Smooth muscle cell (in vitro differentiated cells): ENCODE measurements around the gene PPP1R3F. TPM values are rescaled to one million over a fixed set of nuclear protein-coding genes. Genes with fewer than 3 reads are reported as not detected.

Experiments
- DNase-seq: peaks from one replicate; lab custom pipeline; 2025; ENCODE audit not compliant: unreplicated experiment; lab: John Stamatoyannopoulos, UW
- H2AFZ ChIP-seq: fragments of 200-600 bp; sonication (generic); 2 replicates; pipeline ENCODE4 v1.6.0; 2016; ENCODE audit warnings: antibody characterized with exemption, low read depth, mild to moderate bottlenecking
- H3F3A ChIP-seq: fragments of 200-600 bp; sonication (generic); 2 replicates; pipeline ENCODE4 v1.6.0; 2017; ENCODE audit warnings: antibody characterized with exemption, low read depth
- H3K27ac ChIP-seq: fragments of 200-600 bp; sonication (generic); 2 replicates; pipeline ENCODE4 v1.5.1; 2016; ENCODE audit warnings: low read depth, mild to moderate bottlenecking
- H3K27me3 ChIP-seq: fragments of 200-600 bp; sonication (generic); 2 replicates; pipeline ENCODE4 v1.6.1; 2016; ENCODE audit warnings: low read depth, mild to moderate bottlenecking
- H3K36me3 ChIP-seq: fragments of 200-600 bp; sonication (generic); 2 replicates; pipeline ENCODE4 v1.5.1; 2016; ENCODE audit warnings: low read depth
- H3K4me1 ChIP-seq: fragments of 200-600 bp; sonication (generic); 2 replicates; pipeline ENCODE4 v1.5.1; 2016; ENCODE audit warnings: low read depth
- H3K4me2 ChIP-seq: fragments of 200-600 bp; sonication (generic); 2 replicates; pipeline ENCODE4 v1.6.0; 2016; ENCODE audit warnings: mild to moderate bottlenecking
- H3K4me3 ChIP-seq: fragments of 200-600 bp; sonication (generic); 2 replicates; pipeline ENCODE4 v1.5.1; 2016; ENCODE audit warnings: mild to moderate bottlenecking
- H3K79me2 ChIP-seq: fragments of 200-600 bp; sonication (generic); 2 replicates; pipeline ENCODE4 v1.6.0; 2016; ENCODE audit warnings: low read depth, mild to moderate bottlenecking
- H3K9ac ChIP-seq: fragments of 200-600 bp; sonication (generic); 2 replicates; pipeline ENCODE4 v1.6.0; 2016; ENCODE audit warnings: low read depth
- H3K9me3 ChIP-seq: fragments of 200-600 bp; sonication (generic); replicated peaks from 2 replicates; pipeline ENCODE4 v1.5.1; 2016; ENCODE audit warnings: low read depth
- H4K20me1 ChIP-seq: fragments of 200-600 bp; sonication (generic); 2 replicates; pipeline ENCODE4 v1.6.0; 2016; ENCODE audit warnings: low read depth
- WGBS: methylation state at CpG from one replicate; pipeline ENCODE4 v1.1.7; 2016; ENCODE audit warnings: low lambda C conversion rate; 5-methylcytosine and 5-hydroxymethylcytosine counted together
- polyA plus RNA-seq: library from polyadenylated mRNA; unstranded; fragments of >200 nt; fragmentation: Nextera tagmentation; extraction: Ambion mirVana; gene quantifications from 2 replicates; pipeline ENCODE4 v1.2.1, GENCODE V29; 2016
- total RNA-seq: library from RNA; depleted of rRNA; stranded (reverse); fragments of >200 nt; gene quantifications from 2 replicates; pipeline ENCODE4 v1.2.3, GENCODE V29; 2014
- TF ChIP-seq, protein P1 (sequence below): fragments of 200-600 bp; sonication (generic); IDR thresholded peaks from 2 replicates; pipeline ENCODE4 v1.5.1; 2017; ENCODE audit warnings: borderline replicate concordance, mild to moderate bottlenecking, antibody characterized with exemption; ENCODE audit not compliant: insufficient read depth, poor library complexity, severe bottlenecking

PPP1R3F gene
- total and polyA plus RNA-seq, 2 experiments from 2014 or later: 3.3 to 14.5 TPM

DNA sequence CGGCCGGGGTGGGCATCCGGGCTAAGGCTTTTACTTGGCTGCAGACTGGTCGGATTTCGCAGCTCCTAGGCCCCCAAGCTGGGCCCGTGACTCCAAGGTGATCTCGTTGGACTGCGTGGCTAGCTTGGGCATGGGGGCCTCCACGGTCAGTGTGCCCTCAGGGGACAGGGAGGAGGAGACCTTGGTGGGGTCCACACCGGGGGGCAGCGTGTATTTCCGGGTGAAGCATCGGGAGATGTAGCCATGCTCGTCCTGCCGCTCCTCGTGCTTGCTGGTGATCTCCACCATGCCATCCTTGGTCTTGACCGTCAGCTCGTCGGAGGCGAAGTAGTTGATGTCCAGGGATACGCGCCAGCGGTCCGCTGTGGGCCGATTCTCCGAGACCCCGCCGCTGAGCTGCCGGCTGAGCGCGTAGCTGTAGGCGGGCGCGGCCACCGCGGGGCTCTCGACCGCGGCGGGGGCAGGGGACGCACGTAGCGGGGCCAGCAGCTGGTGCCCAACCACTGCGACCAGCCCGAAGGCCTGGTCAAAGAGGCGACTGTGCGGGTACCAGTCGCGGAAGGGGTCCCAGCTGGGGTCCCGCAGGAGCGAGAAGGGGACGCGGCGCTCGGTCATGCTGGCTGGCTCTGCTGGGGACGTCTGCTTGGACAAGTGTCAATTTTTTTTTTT, 35.6 kb upstream of the PPP1R3F start:
- WGBS: 93% methylated on average over 56 of the region's 56 CpGs
- Histone ChIP-seq H3K36me3 (no peaks in the 10 kb centered on the region), H3F3A (no peaks in the 10 kb centered on the region), H4K20me1 (no peaks in the 10 kb centered on the region), H3K4me1 (no peaks in the 10 kb centered on the region), H3K27me3 (no peaks in the 10 kb centered on the region), H2AFZ (no peak overlapping the region), H3K4me2 (no peak overlapping the region), H3K27ac (no peak overlapping the region), H3K79me2 (no peaks in the 10 kb centered on the region), H3K9ac (no peak overlapping the region), H3K4me3 (no peak overlapping the region), H3K9me3 (no peaks in the 10 kb centered on the region)
- no peak for DNase-seq
- TF ChIP-seq, protein P1, sequence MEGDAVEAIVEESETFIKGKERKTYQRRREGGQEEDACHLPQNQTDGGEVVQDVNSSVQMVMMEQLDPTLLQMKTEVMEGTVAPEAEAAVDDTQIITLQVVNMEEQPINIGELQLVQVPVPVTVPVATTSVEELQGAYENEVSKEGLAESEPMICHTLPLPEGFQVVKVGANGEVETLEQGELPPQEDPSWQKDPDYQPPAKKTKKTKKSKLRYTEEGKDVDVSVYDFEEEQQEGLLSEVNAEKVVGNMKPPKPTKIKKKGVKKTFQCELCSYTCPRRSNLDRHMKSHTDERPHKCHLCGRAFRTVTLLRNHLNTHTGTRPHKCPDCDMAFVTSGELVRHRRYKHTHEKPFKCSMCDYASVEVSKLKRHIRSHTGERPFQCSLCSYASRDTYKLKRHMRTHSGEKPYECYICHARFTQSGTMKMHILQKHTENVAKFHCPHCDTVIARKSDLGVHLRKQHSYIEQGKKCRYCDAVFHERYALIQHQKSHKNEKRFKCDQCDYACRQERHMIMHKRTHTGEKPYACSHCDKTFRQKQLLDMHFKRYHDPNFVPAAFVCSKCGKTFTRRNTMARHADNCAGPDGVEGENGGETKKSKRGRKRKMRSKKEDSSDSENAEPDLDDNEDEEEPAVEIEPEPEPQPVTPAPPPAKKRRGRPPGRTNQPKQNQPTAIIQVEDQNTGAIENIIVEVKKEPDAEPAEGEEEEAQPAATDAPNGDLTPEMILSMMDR: no peak

DNA sequence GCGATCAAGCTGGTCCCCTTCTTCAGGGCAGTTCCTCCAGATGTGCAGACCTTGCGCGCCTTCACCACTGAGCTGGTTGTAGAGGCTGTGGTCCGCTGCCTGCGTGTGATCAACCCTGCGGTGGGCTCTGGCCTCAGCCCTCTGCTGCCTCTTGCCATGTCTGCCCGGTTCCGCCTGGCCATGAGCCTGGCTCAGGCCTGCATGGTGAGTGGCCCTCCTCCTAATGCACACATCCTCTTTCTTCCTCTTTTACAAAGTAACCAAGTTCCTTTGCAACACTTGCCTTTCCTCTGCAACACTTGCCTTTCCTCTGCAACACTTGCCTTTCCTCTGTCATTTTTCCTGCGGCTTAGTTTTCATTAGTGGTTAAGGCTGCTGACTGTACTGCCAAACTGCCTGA, 32.5 kb upstream of the PPP1R3F start:
- H3K4me2 ChIP-seq: no peak overlapping the region
- TF ChIP-seq, protein P1: no peak
- H3F3A ChIP-seq: no peaks in the 10 kb centered on the region
- H3K27ac ChIP-seq: no peak overlapping the region
- H3K4me3 ChIP-seq: no peak overlapping the region
- no peak overlapping the region for H2AFZ ChIP-seq
- H3K9ac ChIP-seq: no peak overlapping the region
- H3K4me1 ChIP-seq: no peaks in the 10 kb centered on the region
- H4K20me1 ChIP-seq: no peaks in the 10 kb centered on the region
- H3K79me2 ChIP-seq: no peaks in the 10 kb centered on the region
- no peaks in the 10 kb centered on the region for H3K27me3 ChIP-seq
- DNase-seq: no peak
- H3K9me3 ChIP-seq: no peaks in the 10 kb centered on the region
- H3K36me3 ChIP-seq: no peaks in the 10 kb centered on the region
- 88% methylated on average over 9 of the region's 9 CpGs for WGBS

DNA sequence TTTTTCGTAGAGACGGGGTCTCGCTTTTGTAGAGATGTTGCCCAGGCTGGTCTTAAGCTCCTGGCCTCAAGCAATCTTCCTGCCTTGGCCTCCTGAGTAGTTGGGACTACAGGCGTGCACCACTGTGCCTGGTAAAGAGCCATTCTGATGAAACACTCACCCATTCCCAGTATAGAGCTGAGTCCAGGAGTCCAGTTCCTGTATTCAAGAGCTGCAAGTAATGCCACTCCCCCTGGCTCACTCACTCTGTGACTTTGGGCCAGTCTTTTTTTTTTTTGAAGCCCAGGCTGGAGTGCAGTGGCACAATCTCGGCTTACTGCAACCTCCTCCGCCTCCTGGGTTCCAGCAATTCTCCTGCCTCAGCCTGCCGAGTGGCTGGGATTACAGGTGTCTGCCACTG, 30.9 kb upstream of the PPP1R3F start:
- no peaks in the 10 kb centered on the region for H3K9me3 ChIP-seq
- no peaks in the 10 kb centered on the region for H3K27me3 ChIP-seq
- H3K9ac ChIP-seq: no peak overlapping the region
- H3K27ac ChIP-seq: no peak overlapping the region
- no peaks in the 10 kb centered on the region for H3K4me1 ChIP-seq
- H2AFZ ChIP-seq: no peak overlapping the region
- H3K4me2 ChIP-seq: no peak overlapping the region
- TF ChIP-seq, protein P1: no peak
- DNase-seq: no peak
- no peaks in the 10 kb centered on the region for H3F3A ChIP-seq
- H3K79me2 ChIP-seq: no peaks in the 10 kb centered on the region
- H3K4me3 ChIP-seq: no peak overlapping the region
- H4K20me1 ChIP-seq: no peaks in the 10 kb centered on the region
- no peaks in the 10 kb centered on the region for H3K36me3 ChIP-seq
- 79% methylated on average over 7 of the region's 7 CpGs for WGBS

- 85% methylated on average over 12 of the region's 12 CpGs for WGBS
- H3K9ac ChIP-seq: no peak overlapping the region
Observed at GRCh38 chrX:49242545-49243066, 27.0 kb upstream of the PPP1R3F start.

More at GRCh38 chrX:49242545-49243066, 27.0 kb upstream of the PPP1R3F start:
- Histone ChIP-seq H2AFZ (no peak overlapping the region), H3K27ac (no peak overlapping the region), H3K4me2 (no peak overlapping the region), H3K27me3 (no peaks in the 10 kb centered on the region), H3K4me3 (no peak overlapping the region), H3K79me2 (no peaks in the 10 kb centered on the region), H3F3A (no peaks in the 10 kb centered on the region), H4K20me1 (no peaks in the 10 kb centered on the region), H3K9me3 (no peaks in the 10 kb centered on the region), H3K4me1 (no peaks in the 10 kb centered on the region), H3K36me3 (no peaks in the 10 kb centered on the region)
- TF ChIP-seq, protein P1: no peak
- no peak for DNase-seq
